ENCODE results near the gene UNC5A. TPM values are rescaled to one million over a fixed set of nuclear protein-coding genes. Genes with fewer than 3 reads are reported as not detected.

Gene UNC5A
- total RNA-seq, 1 donor from 2014 or later = not detected

DNA sequence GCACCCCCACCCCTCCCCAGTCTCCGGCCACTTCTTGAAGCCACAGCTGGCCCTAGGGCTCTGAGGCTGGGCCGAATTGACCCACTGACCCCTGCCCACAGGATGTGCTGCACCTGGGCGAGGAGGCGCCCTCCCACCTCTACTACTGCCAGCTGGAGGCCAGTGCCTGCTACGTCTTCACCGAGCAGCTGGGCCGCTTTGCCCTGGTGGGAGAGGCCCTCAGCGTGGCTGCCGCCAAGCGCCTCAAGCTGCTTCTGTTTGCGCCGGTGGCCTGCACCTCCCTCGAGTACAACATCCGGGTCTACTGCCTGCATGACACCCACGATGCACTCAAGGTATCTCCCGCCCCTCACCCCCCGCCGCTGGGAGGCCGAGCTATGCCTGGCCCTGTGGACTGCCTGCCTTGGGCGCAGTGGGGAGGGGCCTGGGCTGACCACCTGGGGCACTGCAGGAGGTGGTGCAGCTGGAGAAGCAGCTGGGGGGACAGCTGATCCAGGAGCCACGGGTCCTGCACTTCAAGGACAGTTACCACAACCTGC, 67.5 kb downstream of the UNC5A start:
- no peaks in the 10 kb centered on the region for H3K4me1 Mint-ChIP-seq (ENCODE audit: unreplicated experiment)
- DNase-seq (ENCODE audit: extremely low spot score, unreplicated experiment) = no peak
- peaks cover 24% of the 10 kb centered on the region for H3K27me3 Mint-ChIP-seq (ENCODE audit: unreplicated experiment)
- no peaks in the 10 kb centered on the region for H3K9me3 Mint-ChIP-seq (ENCODE audit: unreplicated experiment)
- H3K27ac Mint-ChIP-seq (ENCODE audit: unreplicated experiment) = no peak overlapping the region
- H3K36me3 Mint-ChIP-seq (ENCODE audit: unreplicated experiment) = no peaks in the 10 kb centered on the region
- H3K4me3 Mint-ChIP-seq (ENCODE audit: unreplicated experiment) = no peak overlapping the region
- TF ChIP-seq, protein P1, sequence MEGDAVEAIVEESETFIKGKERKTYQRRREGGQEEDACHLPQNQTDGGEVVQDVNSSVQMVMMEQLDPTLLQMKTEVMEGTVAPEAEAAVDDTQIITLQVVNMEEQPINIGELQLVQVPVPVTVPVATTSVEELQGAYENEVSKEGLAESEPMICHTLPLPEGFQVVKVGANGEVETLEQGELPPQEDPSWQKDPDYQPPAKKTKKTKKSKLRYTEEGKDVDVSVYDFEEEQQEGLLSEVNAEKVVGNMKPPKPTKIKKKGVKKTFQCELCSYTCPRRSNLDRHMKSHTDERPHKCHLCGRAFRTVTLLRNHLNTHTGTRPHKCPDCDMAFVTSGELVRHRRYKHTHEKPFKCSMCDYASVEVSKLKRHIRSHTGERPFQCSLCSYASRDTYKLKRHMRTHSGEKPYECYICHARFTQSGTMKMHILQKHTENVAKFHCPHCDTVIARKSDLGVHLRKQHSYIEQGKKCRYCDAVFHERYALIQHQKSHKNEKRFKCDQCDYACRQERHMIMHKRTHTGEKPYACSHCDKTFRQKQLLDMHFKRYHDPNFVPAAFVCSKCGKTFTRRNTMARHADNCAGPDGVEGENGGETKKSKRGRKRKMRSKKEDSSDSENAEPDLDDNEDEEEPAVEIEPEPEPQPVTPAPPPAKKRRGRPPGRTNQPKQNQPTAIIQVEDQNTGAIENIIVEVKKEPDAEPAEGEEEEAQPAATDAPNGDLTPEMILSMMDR (IDR thresholded peaks at IDR 0.05) = no peak

DNA sequence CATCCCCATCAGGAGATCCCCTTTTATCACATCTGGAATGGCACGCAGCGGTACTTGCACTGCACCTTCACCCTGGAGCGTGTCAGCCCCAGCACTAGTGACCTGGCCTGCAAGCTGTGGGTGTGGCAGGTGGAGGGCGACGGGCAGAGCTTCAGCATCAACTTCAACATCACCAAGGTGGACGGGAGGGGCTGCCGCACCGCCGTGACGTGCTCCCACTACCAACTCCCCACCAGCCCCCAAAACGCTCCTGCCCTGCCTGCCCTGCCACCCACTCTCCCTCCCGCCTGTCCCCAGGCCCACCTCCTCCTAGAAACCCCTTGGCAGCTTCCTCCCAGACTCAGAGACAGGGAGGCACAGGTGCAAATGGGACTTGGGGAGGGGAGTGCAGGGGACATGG, 68.1 kb downstream of the UNC5A start:
- no peaks in the 10 kb centered on the region for H3K4me1 Mint-ChIP-seq (ENCODE audit: unreplicated experiment)
- H3K9me3 Mint-ChIP-seq (ENCODE audit: unreplicated experiment) = no peaks in the 10 kb centered on the region
- H3K27ac Mint-ChIP-seq (ENCODE audit: unreplicated experiment) = no peak overlapping the region
- peaks cover 20% of the 10 kb centered on the region for H3K27me3 Mint-ChIP-seq (ENCODE audit: unreplicated experiment)
- TF ChIP-seq, protein P1 (IDR thresholded peaks at IDR 0.05) = no peak
- H3K36me3 Mint-ChIP-seq (ENCODE audit: unreplicated experiment) = no peaks in the 10 kb centered on the region
- no peak overlapping the region for H3K4me3 Mint-ChIP-seq (ENCODE audit: unreplicated experiment)
- DNase-seq (ENCODE audit: extremely low spot score, unreplicated experiment) = no peak

DNA sequence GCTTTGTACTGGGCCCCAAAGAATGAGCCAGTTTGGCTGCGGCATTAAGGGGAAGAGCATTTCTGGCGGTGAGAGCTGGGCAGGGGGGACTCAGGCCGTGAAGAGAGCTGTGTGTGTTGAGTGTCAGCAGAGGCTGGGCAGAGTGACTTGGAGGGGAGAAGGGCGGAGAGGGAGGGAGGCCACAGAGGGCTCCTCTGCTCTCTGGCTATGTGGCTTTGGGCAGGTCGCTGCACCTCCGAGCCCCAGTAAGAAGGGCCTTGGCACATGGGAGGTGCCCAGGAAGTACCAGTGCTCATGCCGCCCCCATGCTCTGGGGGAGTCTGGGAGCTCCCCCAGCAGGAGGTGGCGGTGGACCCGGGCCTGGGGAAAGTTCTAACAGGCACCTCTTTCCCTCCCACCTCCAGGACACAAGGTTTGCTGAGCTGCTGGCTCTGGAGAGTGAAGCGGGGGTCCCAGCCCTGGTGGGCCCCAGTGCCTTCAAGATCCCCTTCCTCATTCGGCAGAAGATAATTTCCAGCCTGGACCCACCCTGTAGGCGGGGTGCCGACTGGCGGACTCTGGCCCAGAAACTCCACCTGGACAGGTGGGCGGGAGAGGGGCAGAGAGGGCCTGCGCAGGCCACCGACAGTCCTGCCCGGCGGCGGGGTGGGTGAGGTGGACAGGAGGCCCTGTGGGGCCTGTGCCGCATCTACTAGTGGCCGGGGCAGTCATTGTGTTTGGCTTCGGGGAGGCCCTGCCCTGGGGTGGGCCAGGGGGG, 68.7 kb downstream of the UNC5A start:
- no peak overlapping the region for H3K27ac Mint-ChIP-seq (ENCODE audit: unreplicated experiment)
- TF ChIP-seq, protein P1 (IDR thresholded peaks at IDR 0.05) = no peak
- no peak for DNase-seq (ENCODE audit: extremely low spot score, unreplicated experiment)
- peaks cover 20% of the 10 kb centered on the region for H3K27me3 Mint-ChIP-seq (ENCODE audit: unreplicated experiment)
- no peak overlapping the region for H3K4me3 Mint-ChIP-seq (ENCODE audit: unreplicated experiment)
- H3K36me3 Mint-ChIP-seq (ENCODE audit: unreplicated experiment) = no peaks in the 10 kb centered on the region
- H3K9me3 Mint-ChIP-seq (ENCODE audit: unreplicated experiment) = no peaks in the 10 kb centered on the region
- no peaks in the 10 kb centered on the region for H3K4me1 Mint-ChIP-seq (ENCODE audit: unreplicated experiment)

DNA sequence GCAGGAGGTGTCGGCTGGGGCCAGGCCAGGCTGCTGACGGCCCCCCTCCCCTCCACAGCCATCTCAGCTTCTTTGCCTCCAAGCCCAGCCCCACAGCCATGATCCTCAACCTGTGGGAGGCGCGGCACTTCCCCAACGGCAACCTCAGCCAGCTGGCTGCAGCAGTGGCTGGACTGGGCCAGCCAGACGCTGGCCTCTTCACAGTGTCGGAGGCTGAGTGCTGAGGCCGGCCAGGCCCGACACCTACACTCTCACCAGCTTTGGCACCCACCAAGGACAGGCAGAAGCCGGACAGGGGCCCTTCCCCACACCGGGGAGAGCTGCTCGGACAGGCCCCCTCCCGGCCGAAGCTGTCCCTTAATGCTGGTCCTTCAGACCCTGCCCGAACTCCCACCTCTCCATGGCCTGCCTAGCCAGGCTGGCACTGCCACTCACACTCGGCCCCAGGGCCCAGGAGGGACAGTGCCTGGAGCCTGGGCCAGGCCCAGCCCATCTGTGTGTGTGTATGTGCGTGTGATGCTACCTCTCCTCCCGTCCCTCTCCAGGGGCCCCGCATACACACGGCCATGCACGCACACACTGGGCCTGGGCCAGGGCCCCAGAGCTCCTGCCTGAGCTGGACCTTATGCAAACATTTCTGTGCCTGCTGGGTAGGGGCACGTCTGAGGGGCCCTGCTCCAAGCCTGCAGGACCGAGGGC, 69.5 kb downstream of the UNC5A start:
- Mint-ChIP-seq H3K4me1 (ENCODE audit: unreplicated experiment) (no peaks in the 10 kb centered on the region), H3K27me3 (ENCODE audit: unreplicated experiment) (peaks cover 18% of the 10 kb centered on the region), H3K36me3 (ENCODE audit: unreplicated experiment) (no peaks in the 10 kb centered on the region), H3K27ac (ENCODE audit: unreplicated experiment) (no peak overlapping the region), H3K9me3 (ENCODE audit: unreplicated experiment) (no peaks in the 10 kb centered on the region), H3K4me3 (ENCODE audit: unreplicated experiment) (no peak overlapping the region)
- TF ChIP-seq, protein P1 (IDR thresholded peaks at IDR 0.05) = no peak
- DNase-seq (ENCODE audit: extremely low spot score, unreplicated experiment) = no peak

Data from osteocyte (in vitro differentiated cells).